GM12891 (cell line): ENCODE data around the gene FGFR2.

Experiments used
- POLR2A ChIP-seq: IDR thresholded peaks from 2 replicates; pipeline ENCODE4 v1.6.1; 2011; ENCODE audit warnings: low read depth, low read length, control low read depth
- POLR2AphosphoS5 ChIP-seq: IDR thresholded peaks from 2 replicates; pipeline ENCODE4 v1.6.1; 2011; ENCODE audit warnings: low read depth, low read length, control low read depth
- SPI1 ChIP-seq: IDR thresholded peaks from 2 replicates; pipeline ENCODE4 v1.6.1; 2011; ENCODE audit warnings: low read depth, low read length, control low read depth
- TAF1 ChIP-seq: IDR thresholded peaks from 2 replicates; pipeline ENCODE4 v1.6.1; 2011; ENCODE audit warnings: low read depth, low read length, control low read depth

DNA sequence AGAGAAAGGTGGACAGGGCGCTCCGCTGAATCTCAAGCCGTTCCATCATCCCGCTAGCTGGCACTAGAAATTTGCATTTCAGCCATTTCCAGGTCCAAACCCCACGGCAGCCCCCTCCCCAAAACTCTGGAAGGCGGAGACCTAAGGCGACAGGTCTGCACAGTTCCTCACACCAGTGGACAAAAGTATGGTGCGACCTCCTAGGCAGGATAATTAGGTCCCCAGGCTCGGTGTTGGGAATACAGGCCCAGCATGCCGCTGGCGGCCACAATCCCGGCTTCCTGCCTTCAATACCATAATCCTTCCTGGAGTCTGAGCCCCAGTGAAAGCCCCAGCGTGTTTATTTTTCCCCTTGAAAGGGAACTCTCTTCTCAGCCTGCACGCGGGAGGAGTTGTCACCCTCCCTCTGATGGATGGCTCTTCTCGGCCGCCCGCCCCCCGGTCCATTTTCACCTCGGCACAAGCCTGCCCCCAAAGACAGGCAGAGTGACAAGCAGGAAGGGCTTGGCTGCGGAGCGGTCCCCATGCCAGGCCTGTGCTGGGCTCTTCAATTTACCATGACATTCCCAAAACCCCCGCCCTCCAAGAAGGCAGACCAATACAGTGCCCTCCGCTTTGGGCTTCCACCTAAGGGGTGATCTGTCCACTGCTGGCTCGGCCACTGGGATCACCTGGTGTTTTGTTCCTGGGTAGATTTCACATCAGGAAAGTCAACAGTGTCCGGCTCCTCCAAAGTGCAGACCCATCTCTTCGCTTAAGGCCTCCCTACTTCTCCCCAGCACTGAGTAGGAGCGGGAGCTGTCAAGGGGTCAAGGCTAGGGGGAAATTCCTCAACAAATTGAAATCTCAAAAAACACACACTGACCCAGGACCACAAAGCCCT lies 2.2 kb downstream of the FGFR2 start:
- no peak for TF ChIP-seq POLR2AphosphoS5
- TF ChIP-seq POLR2A = no peak
- no peak for TF ChIP-seq TAF1
- TF ChIP-seq SPI1 = no peak
